Renal pelvis (tissue), 4 donors: ENCODE data around the gene PRIMA1. TPM values are rescaled to one million over a fixed set of nuclear protein-coding genes. Genes with fewer than 3 reads are reported as not detected.

Experiments used
- DNase-seq: peaks from one replicate; pipeline ENCODE4 v3.0.0-alpha.2; 2013
- polyA plus RNA-seq, 3 donors: library from polyadenylated mRNA; unstranded; fragments of 120-200 nt; gene quantifications; one replicate each; pipeline ENCODE4 v1.2.1, GENCODE V29; 2013; ENCODE audit not compliant: insufficient read length in 3 of 3

The PRIMA1 gene
- polyA plus RNA-seq, 3 donors, result 1.4 to 1.6 (median 1.5) TPM

- no peak for DNase-seq
Observed at GRCh38 chr14:93733631-93734030, 54.7 kb downstream of the PRIMA1 start.

GRCh38 chr14:93733231-93733630 is 55.1 kb downstream of the PRIMA1 start:
- no peak for DNase-seq

GRCh38 chr14:93732524-93732923 is 55.8 kb downstream of the PRIMA1 start:
- DNase-seq, result no peak

DNA sequence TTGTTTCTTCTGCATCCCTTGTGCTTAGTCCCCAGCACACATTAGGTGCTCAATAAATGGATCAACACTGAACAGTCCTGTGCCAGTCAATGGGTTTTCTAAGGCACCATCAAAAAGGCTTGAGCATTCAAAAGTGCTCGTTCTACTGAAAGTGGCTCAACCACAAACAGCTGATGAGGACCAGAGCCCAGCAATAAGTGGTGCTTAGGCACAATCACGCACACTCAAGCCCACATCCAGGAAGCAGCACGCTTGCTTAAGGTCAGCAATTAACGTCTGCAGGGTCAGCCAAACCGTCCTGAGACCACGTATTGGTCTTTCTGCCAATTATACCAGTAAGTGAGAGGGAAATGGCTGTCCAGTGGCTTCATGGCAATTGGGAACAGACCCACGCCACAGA is 56.5 kb downstream of the PRIMA1 start:
- no peak for DNase-seq

DNA sequence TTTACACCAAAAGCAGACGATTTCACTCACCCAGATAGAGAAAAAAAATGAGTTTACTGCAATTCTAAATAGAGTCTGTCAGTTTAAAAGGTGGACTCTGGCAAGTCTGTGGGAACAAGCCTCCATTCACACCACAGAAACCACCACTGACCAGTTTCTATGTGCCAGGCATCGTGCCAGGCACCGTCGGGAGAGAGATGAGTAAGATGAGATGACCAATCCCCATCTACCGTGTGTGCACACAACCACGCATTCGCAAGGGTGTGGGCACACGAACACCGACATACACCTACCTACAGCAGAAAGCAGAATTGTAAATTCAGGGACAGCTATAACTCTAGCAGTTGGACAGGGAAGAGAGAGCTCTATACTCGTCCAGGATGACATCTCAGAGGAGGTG is 58.3 kb downstream of the PRIMA1 start:
- no peak for DNase-seq

GRCh38 chr14:93728651-93729016 is 59.7 kb downstream of the PRIMA1 start:
- DNase-seq, result no peak

- DNase-seq, result no peak
Observed at GRCh38 chr14:93727917-93728650, 60.2 kb downstream of the PRIMA1 start.

GRCh38 chr14:93727039-93727740 is 61.1 kb downstream of the PRIMA1 start:
- DNase-seq, result no peak

DNA sequence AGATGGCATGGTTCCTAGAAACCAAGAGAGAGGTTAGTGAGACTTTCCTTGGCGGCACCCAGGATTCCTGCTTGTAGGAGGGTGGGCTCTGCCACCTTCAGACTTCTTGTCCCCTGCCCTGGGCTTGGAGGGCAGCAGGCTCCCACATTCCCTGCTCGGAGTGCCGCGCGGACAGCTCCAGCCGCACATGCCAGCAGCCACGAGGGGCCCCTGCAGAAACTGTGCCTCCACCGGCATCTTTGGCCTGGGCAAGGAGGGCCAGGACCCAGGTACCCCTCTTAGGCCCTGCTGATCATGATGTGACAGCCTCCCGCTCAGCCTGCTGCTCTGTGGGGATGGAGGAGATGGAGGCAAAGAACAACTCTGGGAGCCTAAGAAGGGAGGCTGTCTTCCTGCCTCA is 62.3 kb downstream of the PRIMA1 start:
- DNase-seq, result no peak

- no peak for DNase-seq
Observed at GRCh38 chr14:93725002-93725582, 63.2 kb downstream of the PRIMA1 start.

GRCh38 chr14:93723001-93723400 is 65.3 kb downstream of the PRIMA1 start:
- no peak for DNase-seq

- DNase-seq, result no peak
Observed at GRCh38 chr14:93720981-93721483, 67.3 kb downstream of the PRIMA1 start.

GRCh38 chr14:93720076-93720815 is 68.0 kb downstream of the PRIMA1 start:
- no peak for DNase-seq

GRCh38 chr14:93719256-93719655 is 69.0 kb downstream of the PRIMA1 start:
- no peak for DNase-seq

DNA sequence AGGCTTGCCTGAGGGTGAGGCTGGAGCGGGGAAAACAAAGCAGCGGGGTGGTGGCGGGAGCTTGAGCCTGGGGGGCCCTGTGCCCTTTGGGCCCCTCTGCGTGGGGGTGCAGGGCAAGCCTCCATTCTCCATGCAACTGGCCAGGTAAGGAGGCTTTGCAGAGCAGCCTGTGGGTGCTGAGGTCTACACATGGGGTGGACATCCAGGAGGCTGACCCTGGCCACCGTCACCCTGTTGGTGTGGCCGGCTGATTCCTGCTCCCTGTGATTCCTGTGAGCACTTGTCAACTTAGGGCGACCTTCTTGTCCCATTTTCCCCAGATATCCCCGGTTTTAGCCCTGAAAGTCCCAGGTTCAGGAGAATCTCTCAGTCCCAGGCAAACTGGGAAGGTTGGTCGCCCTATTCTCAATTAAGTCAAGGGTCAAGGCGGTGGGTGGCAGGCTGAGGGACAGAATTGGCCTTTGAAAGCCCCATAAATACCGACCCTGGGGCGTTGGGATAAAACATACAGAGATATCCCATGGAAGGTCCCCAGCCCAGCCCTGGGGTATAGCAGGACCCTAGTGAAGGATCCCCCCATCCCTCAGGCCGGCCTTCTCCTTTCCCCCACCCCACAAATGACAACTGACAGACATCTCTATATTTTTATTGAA is 70.5 kb downstream of the PRIMA1 start:
- DNase-seq, result no peak

GRCh38 chr14:93716746-93717667 is 71.3 kb downstream of the PRIMA1 start:
- no peak for DNase-seq

- no peak for DNase-seq
Observed at GRCh38 chr14:93716002-93716745, 72.1 kb downstream of the PRIMA1 start.

DNA sequence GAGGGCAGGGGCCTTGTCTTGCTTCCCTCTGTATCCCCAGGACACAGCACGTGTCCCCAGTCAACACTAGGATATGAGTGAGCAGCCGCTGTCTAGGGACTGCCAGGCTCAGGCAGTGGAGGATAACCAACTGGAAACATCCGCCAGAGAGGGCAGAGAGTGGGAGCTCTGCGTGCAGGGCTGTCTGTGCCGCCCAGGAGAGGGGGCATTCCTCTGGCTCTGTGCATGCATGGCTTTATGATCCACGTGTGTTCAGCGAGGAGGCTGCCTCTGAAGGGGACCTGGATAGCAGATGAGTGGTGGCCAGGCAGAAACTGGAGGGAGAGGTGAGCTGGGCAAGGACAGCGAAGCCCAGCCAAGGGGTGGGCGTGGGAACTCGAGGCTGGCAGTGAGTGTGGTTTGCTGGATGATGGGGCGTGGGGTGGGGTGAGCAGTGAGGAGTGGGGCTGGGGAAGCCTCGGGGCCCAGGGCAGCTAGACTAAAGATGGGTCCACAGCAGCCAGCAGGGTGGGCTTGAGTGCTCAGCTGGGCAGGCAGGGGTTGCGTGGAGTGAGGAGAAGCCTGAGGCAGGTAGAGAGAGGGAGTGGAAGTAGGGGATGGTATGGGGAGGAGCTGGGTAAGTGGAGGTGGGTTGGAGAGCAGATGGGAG is 72.9 kb downstream of the PRIMA1 start:
- no peak for DNase-seq

GRCh38 chr14:93714605-93715004 is 73.7 kb downstream of the PRIMA1 start:
- no peak for DNase-seq
